CD4-positive, alpha-beta memory T cell (primary cell): ENCODE data around the gene FUT6. TPM values are rescaled to one million over a fixed set of nuclear protein-coding genes. Genes with fewer than 3 reads are reported as not detected.
"Not testable (repeated sequence)": the region's sequence is repeated elsewhere in the genome, so short reads cannot be mapped to it uniquely, and the experiment has no call there.

Experiments
- CTCF ChIA-PET: fragments of 350-600 bp; sonication (Branson Sonifier 250); formaldehyde crosslinking; loops from one replicate; lab custom pipeline; 2021; ENCODE audit warnings: inconsistent platforms; ENCODE audit not compliant: partially characterized antibody; lab: Charles Lee
- POLR2A ChIA-PET: fragments of 350-600 bp; sonication (Branson Sonifier 250); formaldehyde crosslinking; loops from one replicate; lab custom pipeline; 2021; ENCODE audit not compliant: partially characterized antibody; lab: Charles Lee
- DNase-seq, 5 donors: peaks; one replicate each; pipeline versions ENCODE4 v3.0.0 to v3.0.0-alpha.2; 2020 to 2022; ENCODE audit warnings: mixed read lengths in 1 of 5
- H3K27ac ChIP-seq: one replicate; pipeline ENCODE4 v1.7.0; 2013; ENCODE audit warnings: low read depth, low read length
- H3K27me3 ChIP-seq: 2 replicates; pipeline ENCODE4 v1.7.0; 2013; ENCODE audit warnings: mild to moderate bottlenecking, low read length, moderate library complexity; ENCODE audit not compliant: insufficient read depth
- H3K36me3 ChIP-seq: 2 replicates; pipeline ENCODE4 v1.7.0; 2013; ENCODE audit warnings: mild to moderate bottlenecking, low read length, moderate library complexity; ENCODE audit not compliant: insufficient read depth
- H3K4me1 ChIP-seq: 2 replicates; pipeline ENCODE4 v1.7.0; 2013; ENCODE audit warnings: mild to moderate bottlenecking, low read length, moderate library complexity; ENCODE audit not compliant: insufficient read depth
- H3K4me3 ChIP-seq, 2 donors: one replicate each; pipeline ENCODE4 v1.7.0; 2013; ENCODE audit warnings: low read length in 2 of 2, mild to moderate bottlenecking in 1 of 2
- H3K9me3 ChIP-seq, 2 donors: one replicate each; pipeline ENCODE4 v1.7.0; 2013; ENCODE audit warnings: low read length in 2 of 2, control low read depth in 1 of 2; ENCODE audit not compliant: control insufficient read depth in 1 of 2
- H3K27ac Mint-ChIP-seq, 7 donors: one replicate each; pipeline ENCODE4 v1.8.0; 2020 to 2021; ENCODE audit warnings: mixed read lengths in 7 of 7, mild to moderate bottlenecking in 6 of 7, inconsistent platforms in 3 of 7, moderate library complexity in 3 of 7
- H3K27me3 Mint-ChIP-seq, 2 donors: one replicate each; pipeline ENCODE4 v1.8.0; 2020 to 2021; ENCODE audit warnings: mixed read lengths in 2 of 2
- H3K36me3 Mint-ChIP-seq, 2 donors: one replicate each; pipeline ENCODE4 v1.8.0; 2020 to 2021; ENCODE audit warnings: mixed read lengths in 2 of 2, inconsistent platforms in 1 of 2, mild to moderate bottlenecking in 1 of 2
- H3K4me1 Mint-ChIP-seq, 4 donors: one replicate each; pipeline ENCODE4 v1.8.0; 2020 to 2021; ENCODE audit warnings: mixed read lengths in 4 of 4, mild to moderate bottlenecking in 1 of 4
- H3K4me3 Mint-ChIP-seq, 8 donors: one replicate each; pipeline ENCODE4 v1.8.0; 2020 to 2021; ENCODE audit warnings: mixed read lengths in 8 of 8, mild to moderate bottlenecking in 7 of 8, moderate library complexity in 6 of 8, inconsistent platforms in 3 of 8
- H3K9me3 Mint-ChIP-seq, 8 donors: one replicate each; pipeline ENCODE4 v1.8.0; 2020 to 2021; ENCODE audit warnings: mixed read lengths in 8 of 8, mild to moderate bottlenecking in 5 of 8, inconsistent platforms in 3 of 8, moderate library complexity in 1 of 8
- intact Hi-C: fragments of 100-400 bp; cut with micrococcal nuclease; formaldehyde crosslinking; loops from one replicate; pipeline ENCODE4 v1.15.1; 2023
- polyA plus RNA-seq, 2 donors: library from polyadenylated mRNA; unstranded; fragments of 300-500 nt; fragmentation: Illumina TruSeq; gene quantifications; one replicate each; pipeline ENCODE4 v1.2.3, GENCODE V29; 2021
- total RNA-seq, 2 experiments: library from RNA; stranded (reverse); gene quantifications; one replicate each; pipeline ENCODE4 v1.2.3, GENCODE V29; 2021

The FUT6 gene
- total and polyA plus RNA-seq, 4 experiments from 2014 or later: not detected

DNA sequence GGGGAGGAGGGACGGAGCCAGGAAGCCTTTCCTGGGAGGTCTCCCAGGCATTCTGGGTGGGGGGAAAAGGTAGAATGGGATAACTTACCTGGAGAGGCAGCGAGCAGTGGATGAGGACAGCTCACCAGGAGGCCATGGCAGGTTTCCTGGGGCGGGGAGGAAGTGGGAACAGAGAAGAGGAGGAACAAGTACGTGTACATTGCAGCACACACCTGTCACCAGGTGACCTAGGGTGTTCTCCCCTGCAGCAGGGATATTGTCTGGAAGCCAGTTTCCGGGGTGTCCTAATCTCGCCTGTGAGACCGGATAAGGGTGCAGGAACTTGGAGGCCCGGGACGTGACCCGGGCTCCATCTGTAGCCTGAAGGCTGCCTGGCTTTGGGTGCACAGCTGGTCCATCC, 11.8 kb upstream of the FUT6 start, which contains the start of gene FUT3:
TSS of gene FUT3 (minus strand) at position 148 of the 400 bp plus-strand sequence.
- no peaks in the 10 kb centered on the region for H3K36me3 Mint-ChIP-seq
- intact Hi-C loops: no loop called here
- Histone ChIP-seq H3K4me3 (no peak within 1 kb of the TSS), H3K27me3 (no peaks in the 10 kb centered on the region), H3K27ac (no peak within 1 kb of the TSS), H3K4me1 (no peaks in the 10 kb centered on the region), H3K36me3 (no peaks in the 10 kb centered on the region), H3K9me3 (no peaks in the 10 kb centered on the region)
- CTCF ChIA-PET: no interaction called here
- no peak within 1 kb of the TSS for H3K27ac Mint-ChIP-seq
- no peaks in the 10 kb centered on the region for H3K4me1 Mint-ChIP-seq
- no peak for DNase-seq
- POLR2A ChIA-PET: no interaction called here
- no peaks in the 10 kb centered on the region for H3K27me3 Mint-ChIP-seq
- H3K9me3 Mint-ChIP-seq: no peaks in the 10 kb centered on the region
- H3K4me3 Mint-ChIP-seq: no peak within 1 kb of the TSS

DNA sequence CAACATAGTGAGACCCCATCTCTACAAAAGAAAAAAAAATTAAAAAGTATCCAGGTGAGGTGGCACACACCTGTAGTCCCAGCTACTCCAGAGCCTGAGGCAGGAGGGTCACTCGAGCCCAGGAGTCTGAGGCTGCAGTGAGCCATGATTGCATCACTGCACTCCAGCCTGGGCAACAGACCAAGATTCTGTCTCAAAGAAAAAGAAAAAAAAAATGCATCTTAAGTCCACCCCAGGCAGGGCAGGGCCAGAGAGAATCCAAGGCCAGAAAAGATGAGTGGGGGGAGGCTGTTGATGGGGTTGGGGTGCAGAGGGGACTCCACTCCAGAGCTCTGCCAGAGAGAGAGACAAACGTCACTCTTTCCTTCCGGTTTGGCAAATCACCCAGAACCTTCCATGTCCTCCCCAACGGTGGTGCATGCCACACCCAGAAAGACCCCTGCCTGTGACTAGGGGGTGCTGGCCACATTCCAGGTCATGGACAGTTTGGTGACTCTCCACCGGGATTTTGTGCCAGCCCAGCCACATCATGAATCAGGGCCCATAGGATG, 11.3 kb upstream of the FUT6 start:
- no peaks in the 10 kb centered on the region for H3K27me3 ChIP-seq
- no peaks in the 10 kb centered on the region for H3K4me1 ChIP-seq
- no peaks in the 10 kb centered on the region for H3K27me3 Mint-ChIP-seq
- ChIA-PET CTCF (no interaction called here), POLR2A (no interaction called here)
- no peak for DNase-seq
- H3K4me3 ChIP-seq: no peak overlapping the region
- no peaks in the 10 kb centered on the region for H3K36me3 ChIP-seq
- H3K9me3 ChIP-seq: no peaks in the 10 kb centered on the region
- intact Hi-C loops: no loop called here
- no peak overlapping the region for H3K27ac ChIP-seq
- no peaks in the 10 kb centered on the region for H3K36me3 Mint-ChIP-seq
- H3K4me1 Mint-ChIP-seq: no peaks in the 10 kb centered on the region
- H3K9me3 Mint-ChIP-seq: no peaks in the 10 kb centered on the region
- no peak overlapping the region for H3K4me3 Mint-ChIP-seq
- H3K27ac Mint-ChIP-seq: no peak overlapping the region

GRCh38 chr19:5850189-5850588, 10.7 kb upstream of the FUT6 start:
- Mint-ChIP-seq H3K4me3 (no peak overlapping the region), H3K4me1 (no peaks in the 10 kb centered on the region), H3K9me3 (no peaks in the 10 kb centered on the region), H3K36me3 (no peaks in the 10 kb centered on the region), H3K27me3 (no peaks in the 10 kb centered on the region), H3K27ac (no peak overlapping the region)
- no peak overlapping the region for H3K27ac ChIP-seq
- no peak for DNase-seq
- H3K9me3 ChIP-seq: no peaks in the 10 kb centered on the region
- ChIA-PET POLR2A (no interaction called here), CTCF (no interaction called here)
- H3K36me3 ChIP-seq: no peaks in the 10 kb centered on the region
- intact Hi-C loops: no loop called here
- H3K27me3 ChIP-seq: no peaks in the 10 kb centered on the region
- H3K4me1 ChIP-seq: no peaks in the 10 kb centered on the region
- H3K4me3 ChIP-seq: no peak overlapping the region

- intact Hi-C loops, H3K36me3 Mint-ChIP-seq, H3K4me3 Mint-ChIP-seq, H3K4me3 ChIP-seq, CTCF ChIA-PET, H3K9me3 Mint-ChIP-seq, DNase-seq, POLR2A ChIA-PET, H3K9me3 ChIP-seq, H3K27ac ChIP-seq, H3K4me1 Mint-ChIP-seq, H3K36me3 ChIP-seq, H3K27ac Mint-ChIP-seq, H3K4me1 ChIP-seq, H3K27me3 ChIP-seq, H3K27me3 Mint-ChIP-seq: not testable (repeated sequence)
Observed at GRCh38 chr19:5848621-5849020, 9.1 kb upstream of the FUT6 start.

- not testable (repeated sequence) for H3K27ac Mint-ChIP-seq
Observed at GRCh38 chr19:5847846-5848245, 8.3 kb upstream of the FUT6 start.

DNA sequence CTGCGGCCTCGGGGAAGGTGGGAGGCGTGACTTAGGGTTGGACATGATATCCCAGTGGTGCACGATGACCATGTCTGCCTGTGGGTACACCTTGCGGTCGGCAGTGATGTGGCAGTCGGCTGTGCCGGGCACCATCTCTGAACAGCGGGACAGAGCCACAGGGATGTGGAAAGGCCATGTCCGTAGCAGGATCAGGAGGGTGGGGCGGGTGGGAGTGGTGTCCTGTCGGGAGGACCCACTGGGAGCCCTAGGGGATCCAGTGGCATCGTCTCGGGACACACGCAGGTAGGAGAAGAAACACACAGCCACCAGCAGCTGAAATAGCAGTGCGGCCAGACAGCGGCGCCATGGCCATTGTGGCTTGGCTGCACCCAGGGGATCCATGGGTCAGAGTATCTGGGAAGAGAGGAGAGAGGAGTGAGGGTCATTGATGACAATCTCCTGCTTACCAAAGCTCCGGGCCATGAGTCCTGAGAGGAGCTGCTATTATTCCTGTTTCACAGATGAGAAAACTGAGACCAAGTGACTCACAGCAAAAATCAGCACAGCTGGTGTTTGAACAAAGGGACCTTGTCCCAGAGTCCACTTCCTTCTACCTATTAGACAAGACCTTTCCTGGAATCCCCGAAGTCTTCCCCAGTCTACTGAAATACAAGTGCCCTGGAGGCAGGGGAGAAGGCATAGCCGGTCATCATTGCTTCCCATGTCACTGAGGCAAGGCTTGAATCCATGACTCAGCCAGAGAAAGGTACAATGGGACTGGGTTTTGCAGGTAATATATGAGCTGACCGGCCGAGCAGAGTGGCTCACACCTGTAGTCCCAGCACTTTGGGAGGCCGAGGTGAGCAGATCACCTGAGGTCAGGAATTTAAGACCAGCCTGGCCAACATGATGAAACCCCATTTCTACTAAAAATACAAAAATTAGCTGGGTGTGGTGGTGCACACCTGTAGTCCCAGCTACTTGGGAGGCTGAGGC, 5.2 kb upstream of the FUT6 start:
- H3K4me3 Mint-ChIP-seq: no peak overlapping the region
- no peak for DNase-seq
- CTCF ChIA-PET: interaction anchor here (0.6 kb wide), 1 partner anchor 1047 kb away, joined by 3 read pairs; no protein-coding TSS in a partner anchor
- Histone ChIP-seq H3K27me3 (no peaks in the 10 kb centered on the region), H3K27ac (no peak overlapping the region), H3K4me3 (no peak overlapping the region), H3K9me3 (no peaks in the 10 kb centered on the region), H3K4me1 (no peaks in the 10 kb centered on the region), H3K36me3 (no peaks in the 10 kb centered on the region)
- no peaks in the 10 kb centered on the region for H3K9me3 Mint-ChIP-seq
- intact Hi-C loops: no loop called here
- POLR2A ChIA-PET: no interaction called here
- peaks cover 2 to 3% of the 10 kb centered on the region in 2 donors for H3K27me3 Mint-ChIP-seq
- no peak overlapping the region for H3K27ac Mint-ChIP-seq
- H3K36me3 Mint-ChIP-seq: no peaks in the 10 kb centered on the region
- no peaks in the 10 kb centered on the region for H3K4me1 Mint-ChIP-seq

More at GRCh38 chr19:5847846-5848245, 8.3 kb upstream of the FUT6 start:
- H3K9me3 Mint-ChIP-seq, H3K27ac ChIP-seq, H3K4me3 Mint-ChIP-seq, intact Hi-C loops, H3K4me3 ChIP-seq, H3K27me3 ChIP-seq, DNase-seq, H3K36me3 Mint-ChIP-seq, POLR2A ChIA-PET, CTCF ChIA-PET, H3K9me3 ChIP-seq, H3K4me1 ChIP-seq, H3K27me3 Mint-ChIP-seq, H3K36me3 ChIP-seq, H3K4me1 Mint-ChIP-seq: not testable (repeated sequence)

DNA sequence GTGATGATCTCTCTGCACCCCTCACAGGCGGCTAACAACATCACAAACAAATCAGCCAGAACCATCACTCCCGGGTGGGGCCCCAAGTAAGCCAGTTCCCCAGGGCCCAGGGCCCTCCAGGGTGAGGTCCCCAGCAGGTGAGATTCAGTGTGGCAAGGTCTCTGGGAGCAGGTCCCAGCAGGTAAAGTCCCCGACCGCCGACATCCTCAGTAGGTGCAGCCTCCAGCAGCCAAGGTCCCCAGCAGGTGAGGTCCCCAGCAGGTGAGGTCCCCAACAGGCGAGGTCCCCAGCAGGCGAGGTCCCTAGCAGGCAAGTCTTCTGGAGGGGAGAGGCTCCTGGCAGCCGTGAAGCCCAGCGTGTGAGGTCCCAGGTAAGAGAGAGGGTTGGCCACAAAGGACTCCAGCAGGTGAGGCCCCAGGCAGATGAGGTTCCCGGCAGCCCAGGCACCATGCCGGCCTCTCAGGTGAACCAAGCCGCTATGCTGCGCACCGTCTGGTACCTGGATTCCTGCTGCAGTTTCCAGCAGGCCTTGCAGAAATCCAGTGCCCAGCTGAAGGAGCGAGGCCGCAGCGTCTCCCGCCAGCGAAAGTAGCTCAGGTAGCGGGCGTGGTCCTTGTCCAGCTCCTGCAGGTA, 3.9 kb upstream of the FUT6 start:
- Mint-ChIP-seq H3K27ac (no peak overlapping the region), H3K9me3 (no peaks in the 10 kb centered on the region), H3K36me3 (no peaks in the 10 kb centered on the region), H3K4me3 (no peak overlapping the region), H3K4me1 (peaks cover 0 to 2% (median under 1%) of the 10 kb centered on the region in 4 donors), H3K27me3 (peaks cover 2 to 3% of the 10 kb centered on the region in 2 donors)
- Histone ChIP-seq H3K4me1 (no peaks in the 10 kb centered on the region), H3K9me3 (no peaks in the 10 kb centered on the region), H3K4me3 (no peak overlapping the region), H3K27ac (no peak overlapping the region), H3K27me3 (no peaks in the 10 kb centered on the region), H3K36me3 (no peaks in the 10 kb centered on the region)
- POLR2A ChIA-PET: no interaction called here
- DNase-seq: no peak
- CTCF ChIA-PET: no interaction called here
- intact Hi-C loops: no loop called here
